ENCODE data around the gene CDPF1. TPM values are rescaled to one million over a fixed set of nuclear protein-coding genes. Genes with fewer than 3 reads are reported as not detected.
"Not testable (repeated sequence)": the region's sequence is repeated elsewhere in the genome, so short reads cannot be mapped to it uniquely, and the experiment has no call there.

The CDPF1 gene
- total RNA-seq, 2 experiments from 2014 or later: 11.6 to 11.7 TPM

DNA sequence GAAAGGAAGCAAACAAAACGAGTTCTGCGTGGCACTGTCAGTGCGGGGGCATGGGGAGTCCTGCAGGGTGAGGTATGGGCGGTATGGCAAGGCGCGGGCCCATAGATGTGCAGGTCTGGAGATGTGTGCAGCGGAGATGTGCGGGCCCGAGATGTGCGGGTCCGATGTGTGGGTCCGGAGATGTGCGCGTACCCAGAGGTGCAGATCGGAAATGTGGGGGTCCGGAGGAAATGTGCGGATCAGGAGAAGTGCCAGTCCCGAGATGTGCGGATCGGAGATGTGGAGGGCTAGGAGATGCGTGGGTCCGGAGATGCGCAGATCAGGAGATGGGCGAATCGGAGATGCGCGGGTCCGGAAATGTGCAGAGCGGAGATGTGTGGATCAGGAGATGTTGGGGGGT is 35.9 kb downstream of the CDPF1 start:
- Mint-ChIP-seq H3K27me3 (ENCODE audit: low read depth) (no peaks in the 10 kb centered on the region), H3K4me3 (no peak overlapping the region), H3K36me3 (ENCODE audit: low read depth) (peaks cover 59% of the 10 kb centered on the region), H3K4me1 (ENCODE audit: low read depth) (peaks cover 5% of the 10 kb centered on the region), H3K27ac (no peak overlapping the region), H3K9me3 (ENCODE audit: insufficient read depth) (peaks cover 4% of the 10 kb centered on the region)
- no peak for ATAC-seq
- CTCF ChIA-PET: no interaction called here
- no peak for DNase-seq
- POLR2A ChIA-PET: no interaction called here

GRCh38 chr22:46213052-46213451 is 37.0 kb downstream of the CDPF1 start:
- CTCF ChIA-PET: no interaction called here
- H3K4me1 Mint-ChIP-seq (ENCODE audit: low read depth): peaks cover 4% of the 10 kb centered on the region
- H3K36me3 Mint-ChIP-seq (ENCODE audit: low read depth): peaks cover 65% of the 10 kb centered on the region
- no peak for ATAC-seq
- H3K27ac Mint-ChIP-seq: no peak overlapping the region
- H3K9me3 Mint-ChIP-seq (ENCODE audit: insufficient read depth): peaks cover 13% of the 10 kb centered on the region
- POLR2A ChIA-PET: no interaction called here
- no peak for DNase-seq
- no peaks in the 10 kb centered on the region for H3K27me3 Mint-ChIP-seq (ENCODE audit: low read depth)
- no peak overlapping the region for H3K4me3 Mint-ChIP-seq

DNA sequence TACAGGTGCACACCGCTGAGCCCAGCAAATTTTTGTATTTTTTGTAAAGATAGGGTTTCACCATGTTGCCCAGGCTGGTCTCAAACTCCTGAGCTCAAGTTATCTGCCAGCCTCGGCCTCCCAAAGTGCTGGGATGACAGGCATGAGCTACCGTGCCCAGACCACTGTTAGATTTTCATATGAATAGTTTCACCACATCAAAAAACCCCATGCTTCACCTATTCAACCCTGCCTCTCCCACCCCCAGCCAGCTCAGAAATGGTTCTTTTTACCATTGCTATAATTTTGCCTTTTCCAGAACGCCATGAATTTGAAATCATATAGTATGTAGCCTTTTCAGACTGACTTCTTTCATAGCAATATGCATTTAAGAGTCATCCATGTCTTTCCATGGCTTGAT is 37.9 kb downstream of the CDPF1 start:
- POLR2A ChIA-PET: no interaction called here
- ATAC-seq (no peak), DNase-seq (no peak)
- Mint-ChIP-seq H3K27ac (no peak overlapping the region), H3K4me1 (ENCODE audit: low read depth) (peaks cover 4% of the 10 kb centered on the region), H3K4me3 (no peak overlapping the region), H3K36me3 (ENCODE audit: low read depth) (peaks cover 64% of the 10 kb centered on the region), H3K9me3 (ENCODE audit: insufficient read depth) (peaks cover 13% of the 10 kb centered on the region), H3K27me3 (ENCODE audit: low read depth) (no peaks in the 10 kb centered on the region)
- CTCF ChIA-PET: no interaction called here

GRCh38 chr22:46209262-46209661 is 40.8 kb downstream of the CDPF1 start:
- CTCF ChIA-PET: no interaction called here
- H3K36me3 Mint-ChIP-seq (ENCODE audit: low read depth): peaks cover 60% of the 10 kb centered on the region

GRCh38 chr22:46203601-46203980 is 46.5 kb downstream of the CDPF1 start:
- ATAC-seq: no peak
- ChIA-PET CTCF (no interaction called here), POLR2A (no interaction called here)
- Mint-ChIP-seq H3K9me3 (ENCODE audit: insufficient read depth) (peaks cover 4% of the 10 kb centered on the region), H3K36me3 (ENCODE audit: low read depth) (peaks cover 32% of the 10 kb centered on the region), H3K4me1 (ENCODE audit: low read depth) (no peaks in the 10 kb centered on the region), H3K27ac (no peak overlapping the region), H3K27me3 (ENCODE audit: low read depth) (no peaks in the 10 kb centered on the region), H3K4me3 (no peak overlapping the region)
- DNase-seq: no peak

More at GRCh38 chr22:46209262-46209661, 40.8 kb downstream of the CDPF1 start:
- DNase-seq (no peak), ATAC-seq (no peak)
- no peak overlapping the region for H3K4me3 Mint-ChIP-seq
- H3K4me1 Mint-ChIP-seq (ENCODE audit: low read depth): peaks cover 4% of the 10 kb centered on the region
- POLR2A ChIA-PET: interaction anchor here (0.7 kb wide), 1 partner anchor 11 kb away, joined by 3 read pairs; no protein-coding TSS in a partner anchor
- H3K27ac Mint-ChIP-seq: no peak overlapping the region
- peaks cover 13% of the 10 kb centered on the region for H3K9me3 Mint-ChIP-seq (ENCODE audit: insufficient read depth)
- no peaks in the 10 kb centered on the region for H3K27me3 Mint-ChIP-seq (ENCODE audit: low read depth)

DNA sequence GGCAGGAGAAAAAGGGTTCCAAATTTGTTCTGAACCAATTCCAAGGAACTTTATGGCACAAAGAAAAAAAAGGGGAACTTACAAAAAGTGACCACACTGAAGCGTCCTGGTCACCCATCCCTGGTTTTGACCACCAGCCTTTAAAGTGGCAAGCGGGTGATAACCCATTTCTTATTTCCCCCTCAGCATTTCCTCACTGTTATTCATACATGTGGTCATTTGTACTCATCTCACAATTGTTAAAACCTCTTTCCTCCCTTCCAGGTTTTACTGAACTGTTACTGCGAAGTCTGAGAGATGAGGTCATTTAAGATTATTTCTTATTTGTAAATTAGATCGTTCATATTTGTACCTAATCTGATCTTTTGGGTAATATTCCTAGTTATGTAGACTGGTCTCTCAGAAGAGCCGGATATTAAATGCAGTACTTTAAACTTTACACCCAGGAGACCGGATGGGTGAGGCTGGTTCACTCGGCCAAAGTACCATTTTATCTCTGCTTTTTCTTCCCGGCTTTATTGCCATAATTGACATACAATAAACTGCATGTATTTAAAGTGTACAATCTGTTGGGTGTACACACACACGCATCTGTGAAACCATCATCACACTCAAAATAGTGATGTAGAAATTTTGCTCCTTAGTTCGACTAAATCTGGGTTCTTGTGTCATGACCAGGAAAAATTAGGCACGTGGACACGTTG is 47.0 kb downstream of the CDPF1 start:
- no peak overlapping the region for H3K27ac Mint-ChIP-seq
- no peak for ATAC-seq

DNA sequence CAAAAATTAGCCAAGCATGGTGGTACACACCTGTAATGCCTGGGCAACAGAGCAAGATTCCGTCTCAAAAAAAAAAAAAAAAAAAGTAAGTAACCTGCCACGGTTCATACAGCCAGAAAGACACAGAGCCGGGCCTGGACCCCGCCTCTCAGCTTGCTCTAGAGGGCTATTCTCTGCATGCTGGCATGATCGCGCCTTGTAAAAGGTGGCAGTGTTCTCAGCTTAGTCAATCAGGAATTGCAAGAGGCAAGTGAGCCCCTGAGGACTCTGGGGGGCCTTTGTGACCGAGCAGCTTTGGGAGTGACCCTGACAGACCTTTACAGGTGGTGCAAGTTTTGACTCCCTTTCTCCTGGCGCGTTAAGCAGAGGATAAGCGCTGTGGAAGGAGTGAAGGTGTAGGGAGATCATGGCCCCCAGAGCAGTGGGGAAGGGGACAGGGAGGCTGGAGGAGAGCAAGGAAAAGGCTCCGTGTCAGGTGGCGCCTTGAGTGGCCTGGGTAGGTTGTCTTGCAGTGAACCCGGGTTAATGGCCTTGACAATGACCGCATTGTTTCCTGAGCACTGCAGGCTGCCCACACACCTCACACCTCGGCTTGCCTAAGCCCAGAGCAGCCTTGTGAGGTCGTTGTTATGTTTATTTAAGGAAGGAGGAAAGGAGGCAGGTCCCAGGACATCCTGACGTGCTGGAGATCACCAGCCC is 48.9 kb downstream of the CDPF1 start:
- H3K4me1 Mint-ChIP-seq (ENCODE audit: low read depth): peaks cover 7% of the 10 kb centered on the region
- H3K27ac Mint-ChIP-seq: no peak overlapping the region
- ATAC-seq (no peak), DNase-seq (no peak)
- H3K27me3 Mint-ChIP-seq (ENCODE audit: low read depth): no peaks in the 10 kb centered on the region
- no peak overlapping the region for H3K4me3 Mint-ChIP-seq
- ChIA-PET POLR2A (no interaction called here), CTCF (interaction anchor here (0.9 kb wide), 1 partner anchor 9 kb away, joined by 3 read pairs; no protein-coding TSS in a partner anchor)
- H3K36me3 Mint-ChIP-seq (ENCODE audit: low read depth): peaks cover 26% of the 10 kb centered on the region
- no peaks in the 10 kb centered on the region for H3K9me3 Mint-ChIP-seq (ENCODE audit: insufficient read depth)

More for the DNA sequence above, 47.0 kb downstream of the CDPF1 start:
- Mint-ChIP-seq H3K4me3 (no peak overlapping the region), H3K4me1 (ENCODE audit: low read depth) (no peaks in the 10 kb centered on the region), H3K36me3 (ENCODE audit: low read depth) (peaks cover 26% of the 10 kb centered on the region), H3K27me3 (ENCODE audit: low read depth) (no peaks in the 10 kb centered on the region), H3K9me3 (ENCODE audit: insufficient read depth) (no peaks in the 10 kb centered on the region)
- DNase-seq: no peak
- CTCF ChIA-PET: no interaction called here
- POLR2A ChIA-PET: no interaction called here

- DNase-seq; ATAC-seq; CTCF ChIA-PET; POLR2A ChIA-PET; H3K27me3 Mint-ChIP-seq (ENCODE audit: low read depth); H3K9me3 Mint-ChIP-seq (ENCODE audit: insufficient read depth); H3K4me3 Mint-ChIP-seq: not testable (repeated sequence)
- H3K4me1 Mint-ChIP-seq (ENCODE audit: low read depth): peaks cover 16% of the 10 kb centered on the region
- peak overlapping the region; percentile 28 for H3K27ac Mint-ChIP-seq
- H3K36me3 Mint-ChIP-seq (ENCODE audit: low read depth): peaks cover 11% of the 10 kb centered on the region
Measured at GRCh38 chr22:46198806-46199205, 51.3 kb downstream of the CDPF1 start.

GRCh38 chr22:46198274-46198673 is 51.8 kb downstream of the CDPF1 start:
- no peaks in the 10 kb centered on the region for H3K27me3 Mint-ChIP-seq (ENCODE audit: low read depth)
- H3K9me3 Mint-ChIP-seq (ENCODE audit: insufficient read depth): no peaks in the 10 kb centered on the region
- no peak overlapping the region for H3K4me3 Mint-ChIP-seq
- no peak for DNase-seq
- peaks cover 16% of the 10 kb centered on the region for H3K4me1 Mint-ChIP-seq (ENCODE audit: low read depth)
- ChIA-PET POLR2A (interaction anchor here (0.6 kb wide), 1 partner anchor 11 kb away, joined by 3 read pairs; no protein-coding TSS in a partner anchor), CTCF (no interaction called here)
- H3K27ac Mint-ChIP-seq: no peak overlapping the region
- ATAC-seq: no peak
- H3K36me3 Mint-ChIP-seq (ENCODE audit: low read depth): peaks cover 10% of the 10 kb centered on the region

DNA sequence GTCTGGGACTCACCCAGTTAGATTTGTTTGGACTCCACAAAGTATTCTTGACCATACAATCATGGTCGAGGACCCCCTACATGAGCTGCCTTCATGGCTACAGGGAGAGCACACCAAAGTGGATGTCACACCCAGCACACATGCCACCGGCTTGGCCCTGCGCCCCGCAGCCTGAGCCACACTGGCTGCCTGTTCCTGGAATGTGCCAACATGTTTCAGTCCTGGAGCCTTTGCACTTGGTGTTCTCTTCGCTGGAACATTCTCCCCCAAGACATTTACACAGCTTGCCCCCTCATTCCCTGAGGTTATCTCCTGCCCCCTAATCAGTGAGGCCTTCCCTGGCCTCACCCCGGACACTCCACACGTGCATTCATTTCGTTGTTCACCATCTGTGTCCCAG is 53.8 kb downstream of the CDPF1 start:
- Mint-ChIP-seq H3K4me1 (ENCODE audit: low read depth) (peaks cover 16% of the 10 kb centered on the region), H3K4me3 (no peak overlapping the region), H3K9me3 (ENCODE audit: insufficient read depth) (no peaks in the 10 kb centered on the region), H3K27me3 (ENCODE audit: low read depth) (no peaks in the 10 kb centered on the region), H3K27ac (no peak overlapping the region), H3K36me3 (ENCODE audit: low read depth) (peaks cover 17% of the 10 kb centered on the region)
- DNase-seq (no peak), ATAC-seq (no peak)
- ChIA-PET CTCF (no interaction called here), POLR2A (interaction anchor here (0.6 kb wide), 1 partner anchor 25 kb away, joined by 3 read pairs; no protein-coding TSS in a partner anchor)

DNA sequence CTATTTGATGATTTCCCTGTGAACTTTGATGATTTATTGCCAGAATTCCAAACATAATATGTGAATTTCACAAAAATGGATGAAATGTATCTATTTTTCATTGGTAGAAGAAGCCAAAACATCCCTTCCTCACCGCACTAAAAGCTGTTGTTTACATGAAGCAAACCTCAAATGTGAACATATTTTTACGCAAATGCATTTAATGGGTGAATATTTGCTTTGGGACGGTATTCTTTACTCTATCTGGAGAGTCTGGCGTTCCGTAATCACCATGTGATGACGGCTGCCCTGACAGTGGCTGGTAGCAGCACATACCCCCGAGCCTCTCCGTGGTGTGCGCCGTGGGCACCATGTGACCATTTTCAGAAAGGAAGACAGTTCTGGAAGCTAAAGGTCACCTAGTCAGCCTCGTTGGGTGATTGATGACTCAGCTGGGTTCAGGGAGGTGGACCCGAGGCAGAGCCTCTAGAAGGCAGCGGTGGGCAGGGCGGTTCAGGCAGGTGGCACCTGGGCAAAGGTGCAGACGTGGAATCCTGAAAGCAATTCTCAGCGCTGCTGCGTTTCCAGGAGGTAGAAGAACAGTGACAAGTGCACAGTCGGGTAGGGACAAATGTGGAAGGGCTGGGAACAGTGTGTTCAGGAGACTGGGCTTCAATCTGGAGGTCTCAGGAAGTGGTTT is 54.5 kb downstream of the CDPF1 start:
- Mint-ChIP-seq H3K9me3 (ENCODE audit: insufficient read depth) (no peaks in the 10 kb centered on the region), H3K4me1 (ENCODE audit: low read depth) (peaks cover 16% of the 10 kb centered on the region), H3K27me3 (ENCODE audit: low read depth) (no peaks in the 10 kb centered on the region), H3K4me3 (no peak overlapping the region), H3K36me3 (ENCODE audit: low read depth) (peaks cover 17% of the 10 kb centered on the region), H3K27ac (no peak overlapping the region)
- DNase-seq (no peak), ATAC-seq (no peak)
- CTCF ChIA-PET: no interaction called here
- POLR2A ChIA-PET: no interaction called here

Measured in activated CD8-positive, alpha-beta T cell treated with anti-CD3 and anti-CD28 coated beads, Interleukin-2, amount 10 ng/mL, durations not matched to agents 7 days and 5 days (primary cell).